ENCODE results near the gene MACROD2. TPM values are rescaled to one million over a fixed set of nuclear protein-coding genes. Genes with fewer than 3 reads are reported as not detected.
A peak's percentile ranks its signal among the peaks of the same experiment; 100 is the strongest.

MACROD2 gene
- polyA plus RNA-seq, 6 donors from 2014 or later, result 27.2 to 49.3 (median 36.4) TPM

GRCh38 chr20:15245896-15246295, 1250.6 kb downstream of the MACROD2 start:
- ATAC-seq (ENCODE audit: low read depth in 2 of 2), result no peak
- Mint-ChIP-seq H3K4me1 (peaks cover 0 to 12% (median 0%) of the 10 kb centered on the region in 3 donors), H3K27me3 (peaks cover 0 to 3% (median 0%) of the 10 kb centered on the region in 3 donors), H3K36me3 (no peaks in the 10 kb centered on the region), H3K27ac (no peak overlapping the region), H3K4me3 (no peak overlapping the region), H3K9me3 (peaks cover 0 to 3% (median 0%) of the 10 kb centered on the region in 7 donors)
- DNase-seq, result no peak

GRCh38 chr20:15248618-15249395, 1253.5 kb downstream of the MACROD2 start:
- Mint-ChIP-seq H3K9me3 (peaks cover 0 to 3% (median 0%) of the 10 kb centered on the region in 7 donors), H3K4me1 (peaks cover 0 to 12% (median 0%) of the 10 kb centered on the region in 3 donors)
- ATAC-seq (ENCODE audit: low read depth in 2 of 2), result no peak

GRCh38 chr20:15251171-15251570, 1255.9 kb downstream of the MACROD2 start:
- Mint-ChIP-seq H3K4me1 (peaks cover 0 to 12% (median 0%) of the 10 kb centered on the region in 3 donors), H3K4me3 (no peak overlapping the region), H3K9me3 (peaks cover 0 to 3% (median 0%) of the 10 kb centered on the region in 7 donors), H3K36me3 (no peaks in the 10 kb centered on the region), H3K27ac (no peak overlapping the region), H3K27me3 (peaks cover 0 to 10% (median 10%) of the 10 kb centered on the region in 3 donors)
- DNase-seq (no peak), ATAC-seq (ENCODE audit: low read depth in 2 of 2) (no peak)

More at GRCh38 chr20:15248618-15249395, 1253.5 kb downstream of the MACROD2 start:
- H3K36me3 Mint-ChIP-seq, result no peaks in the 10 kb centered on the region
- peak overlapping the region in 1 of 8 donors; percentile 0 for H3K4me3 Mint-ChIP-seq
- H3K27me3 Mint-ChIP-seq, result peaks cover 0 to 3% (median 0%) of the 10 kb centered on the region in 3 donors
- DNase-seq, result no peak
- H3K27ac Mint-ChIP-seq, result no peak overlapping the region

GRCh38 chr20:15252304-15252703, 1257.0 kb downstream of the MACROD2 start:
- H3K4me3 Mint-ChIP-seq, result no peak overlapping the region
- H3K27ac Mint-ChIP-seq, result no peak overlapping the region
- no peak for DNase-seq
- H3K4me1 Mint-ChIP-seq, result peaks cover 0 to 12% (median 0%) of the 10 kb centered on the region in 3 donors
- ATAC-seq (ENCODE audit: low read depth in 2 of 2), result no peak
- H3K36me3 Mint-ChIP-seq, result no peaks in the 10 kb centered on the region
- peaks cover 0 to 12% (median 10%) of the 10 kb centered on the region in 3 donors for H3K27me3 Mint-ChIP-seq
- H3K9me3 Mint-ChIP-seq, result peaks cover 0 to 3% (median 0%) of the 10 kb centered on the region in 7 donors

GRCh38 chr20:15253431-15253830, 1258.1 kb downstream of the MACROD2 start:
- no peaks in the 10 kb centered on the region for H3K36me3 Mint-ChIP-seq
- H3K4me1 Mint-ChIP-seq, result peaks cover 0 to 8% (median 0%) of the 10 kb centered on the region in 3 donors
- H3K4me3 Mint-ChIP-seq, result no peak overlapping the region
- DNase-seq (no peak), ATAC-seq (ENCODE audit: low read depth in 2 of 2) (no peak)
- peaks cover 0 to 12% (median 10%) of the 10 kb centered on the region in 3 donors for H3K27me3 Mint-ChIP-seq
- peak overlapping the region in 1 of 6 donors; percentile 5 for H3K27ac Mint-ChIP-seq
- H3K9me3 Mint-ChIP-seq, result peaks cover 0 to under 1% (median 0%) of the 10 kb centered on the region in 7 donors

GRCh38 chr20:15256676-15257568, 1261.6 kb downstream of the MACROD2 start:
- no peak overlapping the region for H3K27ac Mint-ChIP-seq
- no peak overlapping the region for H3K4me3 Mint-ChIP-seq
- ATAC-seq (ENCODE audit: low read depth in 2 of 2) (no peak), DNase-seq (no peak)
- peaks cover 0 to 12% (median 7%) of the 10 kb centered on the region in 3 donors for H3K27me3 Mint-ChIP-seq
- no peaks in the 10 kb centered on the region for H3K9me3 Mint-ChIP-seq
- H3K4me1 Mint-ChIP-seq, result no peaks in the 10 kb centered on the region
- H3K36me3 Mint-ChIP-seq, result no peaks in the 10 kb centered on the region

GRCh38 chr20:15257569-15257870, 1262.2 kb downstream of the MACROD2 start:
- no peak overlapping the region for H3K27ac Mint-ChIP-seq
- DNase-seq, result no peak
- no peak overlapping the region for H3K4me3 Mint-ChIP-seq
- H3K27me3 Mint-ChIP-seq, result peaks cover 0 to 12% (median 7%) of the 10 kb centered on the region in 3 donors
- H3K36me3 Mint-ChIP-seq, result no peaks in the 10 kb centered on the region
- no peaks in the 10 kb centered on the region for H3K4me1 Mint-ChIP-seq
- H3K9me3 Mint-ChIP-seq, result no peaks in the 10 kb centered on the region
- ATAC-seq (ENCODE audit: low read depth in 2 of 2), result no peak

- ATAC-seq (ENCODE audit: low read depth in 2 of 2) (no peak), DNase-seq (no peak)
- Mint-ChIP-seq H3K27me3 (peaks cover 0 to 11% (median 0%) of the 10 kb centered on the region in 3 donors), H3K4me1 (peaks cover 8 to 37% (median 11%) of the 10 kb centered on the region in 3 donors), H3K4me3 (no peak overlapping the region), H3K9me3 (peaks cover 0 to 5% (median 0%) of the 10 kb centered on the region in 7 donors), H3K36me3 (no peaks in the 10 kb centered on the region), H3K27ac (peak overlapping the region in 1 of 6 donors; percentile 17)
Measured at GRCh38 chr20:15265581-15266309, 1270.4 kb downstream of the MACROD2 start.

- H3K9me3 Mint-ChIP-seq, result peaks cover 0 to 5% (median 0%) of the 10 kb centered on the region in 7 donors
- no peak for DNase-seq
- ATAC-seq (ENCODE audit: low read depth in 2 of 2), result no peak
- peak overlapping the region in 2 of 8 donors; percentile 13 to 17 for H3K4me3 Mint-ChIP-seq
- H3K27ac Mint-ChIP-seq, result peak overlapping the region in 3 of 6 donors; percentile 1 to 90 (median 23)
- no peaks in the 10 kb centered on the region for H3K36me3 Mint-ChIP-seq
- peaks cover 8 to 37% (median 11%) of the 10 kb centered on the region in 3 donors for H3K4me1 Mint-ChIP-seq
- H3K27me3 Mint-ChIP-seq, result peaks cover 0 to 11% (median 0%) of the 10 kb centered on the region in 3 donors
Measured at GRCh38 chr20:15267935-15268334, 1272.6 kb downstream of the MACROD2 start.

- peaks cover 0 to 16% of the 10 kb centered on the region in 2 donors for H3K36me3 Mint-ChIP-seq
- H3K4me1 Mint-ChIP-seq, result no peaks in the 10 kb centered on the region
- H3K9me3 Mint-ChIP-seq, result peaks cover 0 to 26% (median 10%) of the 10 kb centered on the region in 7 donors
- ATAC-seq (ENCODE audit: low read depth in 2 of 2) (no peak), DNase-seq (no peak)
- H3K27ac Mint-ChIP-seq, result no peak overlapping the region
- H3K4me3 Mint-ChIP-seq, result no peak overlapping the region
- no peaks in the 10 kb centered on the region for H3K27me3 Mint-ChIP-seq
Measured at GRCh38 chr20:15278041-15278440, 1282.7 kb downstream of the MACROD2 start.

GRCh38 chr20:15287329-15287728, 1292.0 kb downstream of the MACROD2 start:
- H3K9me3 Mint-ChIP-seq, result peaks cover 0 to 8% (median 5%) of the 10 kb centered on the region in 7 donors
- no peak overlapping the region for H3K27ac Mint-ChIP-seq
- no peak overlapping the region for H3K4me3 Mint-ChIP-seq
- peaks cover 0 to 18% (median 15%) of the 10 kb centered on the region in 3 donors for H3K27me3 Mint-ChIP-seq
- ATAC-seq (ENCODE audit: low read depth in 2 of 2), result no peak
- H3K36me3 Mint-ChIP-seq, result peaks cover 0 to 5% of the 10 kb centered on the region in 2 donors
- DNase-seq, result no peak
- H3K4me1 Mint-ChIP-seq, result peaks cover 0 to 18% (median 5%) of the 10 kb centered on the region in 3 donors

- no peaks in the 10 kb centered on the region for H3K36me3 Mint-ChIP-seq
Measured at GRCh38 chr20:15288106-15288505, 1292.8 kb downstream of the MACROD2 start.

GRCh38 chr20:15289337-15289736, 1294.0 kb downstream of the MACROD2 start:
- peaks cover 0 to 2% (median 0%) of the 10 kb centered on the region in 7 donors for H3K9me3 Mint-ChIP-seq
- H3K4me1 Mint-ChIP-seq, result peaks cover 0 to 18% (median 5%) of the 10 kb centered on the region in 3 donors
- peaks cover 0 to 18% (median 15%) of the 10 kb centered on the region in 3 donors for H3K27me3 Mint-ChIP-seq
- ATAC-seq (ENCODE audit: low read depth in 2 of 2) (no peak), DNase-seq (no peak)
- H3K36me3 Mint-ChIP-seq, result no peaks in the 10 kb centered on the region
- no peak overlapping the region for H3K27ac Mint-ChIP-seq
- H3K4me3 Mint-ChIP-seq, result no peak overlapping the region

More at GRCh38 chr20:15288106-15288505, 1292.8 kb downstream of the MACROD2 start:
- Mint-ChIP-seq H3K27ac (no peak overlapping the region), H3K27me3 (peaks cover 0 to 18% (median 15%) of the 10 kb centered on the region in 3 donors), H3K4me3 (no peak overlapping the region), H3K4me1 (peaks cover 0 to 18% (median 5%) of the 10 kb centered on the region in 3 donors), H3K9me3 (peaks cover 0 to 2% (median 0%) of the 10 kb centered on the region in 7 donors)
- no peak for ATAC-seq (ENCODE audit: low read depth in 2 of 2)
- no peak for DNase-seq
